Smooth muscle cell (in vitro differentiated cells): ENCODE results near the gene ZNF541. TPM values are rescaled to one million over a fixed set of nuclear protein-coding genes. Genes with fewer than 3 reads are reported as not detected.

Experiments
- DNase-seq: peaks from one replicate; lab custom pipeline; 2025; ENCODE audit not compliant: unreplicated experiment; lab: John Stamatoyannopoulos, UW
- H2AFZ ChIP-seq: fragments of 200-600 bp; sonication (generic); 2 replicates; pipeline ENCODE4 v1.6.0; 2016; ENCODE audit warnings: antibody characterized with exemption, low read depth, mild to moderate bottlenecking
- H3F3A ChIP-seq: fragments of 200-600 bp; sonication (generic); 2 replicates; pipeline ENCODE4 v1.6.0; 2017; ENCODE audit warnings: antibody characterized with exemption, low read depth
- H3K27ac ChIP-seq: fragments of 200-600 bp; sonication (generic); 2 replicates; pipeline ENCODE4 v1.5.1; 2016; ENCODE audit warnings: low read depth, mild to moderate bottlenecking
- H3K27me3 ChIP-seq: fragments of 200-600 bp; sonication (generic); 2 replicates; pipeline ENCODE4 v1.6.1; 2016; ENCODE audit warnings: low read depth, mild to moderate bottlenecking
- H3K36me3 ChIP-seq: fragments of 200-600 bp; sonication (generic); 2 replicates; pipeline ENCODE4 v1.5.1; 2016; ENCODE audit warnings: low read depth
- H3K4me1 ChIP-seq: fragments of 200-600 bp; sonication (generic); 2 replicates; pipeline ENCODE4 v1.5.1; 2016; ENCODE audit warnings: low read depth
- H3K4me2 ChIP-seq: fragments of 200-600 bp; sonication (generic); 2 replicates; pipeline ENCODE4 v1.6.0; 2016; ENCODE audit warnings: mild to moderate bottlenecking
- H3K4me3 ChIP-seq: fragments of 200-600 bp; sonication (generic); 2 replicates; pipeline ENCODE4 v1.5.1; 2016; ENCODE audit warnings: mild to moderate bottlenecking
- H3K79me2 ChIP-seq: fragments of 200-600 bp; sonication (generic); 2 replicates; pipeline ENCODE4 v1.6.0; 2016; ENCODE audit warnings: low read depth, mild to moderate bottlenecking
- H3K9ac ChIP-seq: fragments of 200-600 bp; sonication (generic); 2 replicates; pipeline ENCODE4 v1.6.0; 2016; ENCODE audit warnings: low read depth
- H3K9me3 ChIP-seq: fragments of 200-600 bp; sonication (generic); replicated peaks from 2 replicates; pipeline ENCODE4 v1.5.1; 2016; ENCODE audit warnings: low read depth
- H4K20me1 ChIP-seq: fragments of 200-600 bp; sonication (generic); 2 replicates; pipeline ENCODE4 v1.6.0; 2016; ENCODE audit warnings: low read depth
- WGBS: methylation state at CpG from one replicate; pipeline ENCODE4 v1.1.7; 2016; ENCODE audit warnings: low lambda C conversion rate; 5-methylcytosine and 5-hydroxymethylcytosine counted together
- polyA plus RNA-seq: library from polyadenylated mRNA; unstranded; fragments of >200 nt; fragmentation: Nextera tagmentation; extraction: Ambion mirVana; gene quantifications from 2 replicates; pipeline ENCODE4 v1.2.1, GENCODE V29; 2016
- total RNA-seq: library from RNA; depleted of rRNA; stranded (reverse); fragments of >200 nt; gene quantifications from 2 replicates; pipeline ENCODE4 v1.2.3, GENCODE V29; 2014
- TF ChIP-seq, protein P1 (sequence below): fragments of 200-600 bp; sonication (generic); IDR thresholded peaks from 2 replicates; pipeline ENCODE4 v1.5.1; 2017; ENCODE audit warnings: borderline replicate concordance, mild to moderate bottlenecking, antibody characterized with exemption; ENCODE audit not compliant: insufficient read depth, poor library complexity, severe bottlenecking

ZNF541 gene
- total and polyA plus RNA-seq, 2 experiments from 2014 or later, result not detected

DNA sequence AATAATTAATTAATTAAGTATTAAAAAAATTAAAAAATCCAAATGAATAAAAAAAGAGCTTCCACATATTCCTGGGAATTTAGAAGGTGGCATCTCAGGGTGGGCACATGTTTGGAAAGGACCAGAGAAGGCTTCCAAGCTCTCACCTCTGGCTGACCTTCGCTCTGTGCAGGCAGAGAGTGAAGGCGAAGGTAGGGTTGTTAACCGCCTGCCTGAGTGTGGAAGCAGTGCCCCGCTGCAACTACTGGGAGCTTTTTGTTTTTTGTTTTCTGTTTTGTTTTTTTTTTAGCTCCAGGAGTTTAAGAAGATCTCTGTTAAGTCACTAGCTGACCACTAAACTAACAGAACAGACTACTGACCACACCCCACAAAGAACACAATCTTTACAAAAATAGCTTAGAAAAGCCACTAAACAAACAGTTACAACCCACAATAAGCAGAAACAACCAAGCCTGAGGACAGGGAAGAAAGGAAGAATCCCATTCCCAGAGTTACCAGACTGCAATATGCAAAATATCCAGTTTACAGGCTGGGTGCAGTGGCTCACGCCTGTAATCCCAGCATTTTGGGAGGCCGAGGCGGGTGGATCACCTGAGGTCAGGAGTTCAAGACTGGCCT lies 11.4 kb downstream of the ZNF541 start:
- no peaks in the 10 kb centered on the region for H3K9me3 ChIP-seq
- no peaks in the 10 kb centered on the region for H4K20me1 ChIP-seq
- H3K36me3 ChIP-seq, result no peaks in the 10 kb centered on the region
- no peaks in the 10 kb centered on the region for H3K79me2 ChIP-seq
- H3K4me1 ChIP-seq, result no peaks in the 10 kb centered on the region
- H3K4me2 ChIP-seq, result no peak overlapping the region
- H3F3A ChIP-seq, result no peaks in the 10 kb centered on the region
- WGBS, result 86% methylated on average over 7 of the region's 7 CpGs
- TF ChIP-seq, protein P1, sequence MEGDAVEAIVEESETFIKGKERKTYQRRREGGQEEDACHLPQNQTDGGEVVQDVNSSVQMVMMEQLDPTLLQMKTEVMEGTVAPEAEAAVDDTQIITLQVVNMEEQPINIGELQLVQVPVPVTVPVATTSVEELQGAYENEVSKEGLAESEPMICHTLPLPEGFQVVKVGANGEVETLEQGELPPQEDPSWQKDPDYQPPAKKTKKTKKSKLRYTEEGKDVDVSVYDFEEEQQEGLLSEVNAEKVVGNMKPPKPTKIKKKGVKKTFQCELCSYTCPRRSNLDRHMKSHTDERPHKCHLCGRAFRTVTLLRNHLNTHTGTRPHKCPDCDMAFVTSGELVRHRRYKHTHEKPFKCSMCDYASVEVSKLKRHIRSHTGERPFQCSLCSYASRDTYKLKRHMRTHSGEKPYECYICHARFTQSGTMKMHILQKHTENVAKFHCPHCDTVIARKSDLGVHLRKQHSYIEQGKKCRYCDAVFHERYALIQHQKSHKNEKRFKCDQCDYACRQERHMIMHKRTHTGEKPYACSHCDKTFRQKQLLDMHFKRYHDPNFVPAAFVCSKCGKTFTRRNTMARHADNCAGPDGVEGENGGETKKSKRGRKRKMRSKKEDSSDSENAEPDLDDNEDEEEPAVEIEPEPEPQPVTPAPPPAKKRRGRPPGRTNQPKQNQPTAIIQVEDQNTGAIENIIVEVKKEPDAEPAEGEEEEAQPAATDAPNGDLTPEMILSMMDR, result no peak
- H3K27ac ChIP-seq, result no peak overlapping the region
- DNase-seq, result no peak
- no peak overlapping the region for H3K9ac ChIP-seq
- H3K4me3 ChIP-seq, result no peak overlapping the region
- no peaks in the 10 kb centered on the region for H3K27me3 ChIP-seq
- no peak overlapping the region for H2AFZ ChIP-seq

DNA sequence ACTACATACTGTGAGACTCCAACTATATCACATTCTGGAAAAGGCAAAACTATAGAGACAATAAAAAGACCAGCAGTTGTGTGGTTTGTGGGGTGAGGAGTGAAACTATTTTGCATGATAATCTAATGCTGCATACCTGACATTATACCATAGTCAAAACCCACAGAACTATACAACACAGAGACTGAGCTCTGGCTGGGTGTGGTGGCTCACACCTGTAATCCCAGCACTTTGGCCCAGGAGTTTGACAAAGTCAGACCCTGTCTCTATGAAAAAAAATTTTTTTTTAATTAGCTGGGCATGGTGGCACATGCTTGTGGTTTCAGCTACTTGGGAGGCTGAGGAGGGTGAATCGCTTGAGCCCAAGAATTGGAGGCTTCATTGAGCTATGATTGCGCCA lies 11.9 kb downstream of the ZNF541 start:
- H4K20me1 ChIP-seq, result no peaks in the 10 kb centered on the region
- H3K4me3 ChIP-seq, result no peak overlapping the region
- no peak overlapping the region for H3K4me2 ChIP-seq
- no peak for DNase-seq
- H3F3A ChIP-seq, result no peaks in the 10 kb centered on the region
- no peak overlapping the region for H2AFZ ChIP-seq
- H3K9me3 ChIP-seq, result no peaks in the 10 kb centered on the region
- H3K4me1 ChIP-seq, result no peaks in the 10 kb centered on the region
- 85% methylated on average over 2 of the region's 2 CpGs for WGBS
- no peaks in the 10 kb centered on the region for H3K79me2 ChIP-seq
- H3K9ac ChIP-seq, result no peak overlapping the region
- H3K27me3 ChIP-seq, result no peaks in the 10 kb centered on the region
- TF ChIP-seq, protein P1, result no peak
- H3K27ac ChIP-seq, result no peak overlapping the region
- H3K36me3 ChIP-seq, result no peaks in the 10 kb centered on the region

DNA sequence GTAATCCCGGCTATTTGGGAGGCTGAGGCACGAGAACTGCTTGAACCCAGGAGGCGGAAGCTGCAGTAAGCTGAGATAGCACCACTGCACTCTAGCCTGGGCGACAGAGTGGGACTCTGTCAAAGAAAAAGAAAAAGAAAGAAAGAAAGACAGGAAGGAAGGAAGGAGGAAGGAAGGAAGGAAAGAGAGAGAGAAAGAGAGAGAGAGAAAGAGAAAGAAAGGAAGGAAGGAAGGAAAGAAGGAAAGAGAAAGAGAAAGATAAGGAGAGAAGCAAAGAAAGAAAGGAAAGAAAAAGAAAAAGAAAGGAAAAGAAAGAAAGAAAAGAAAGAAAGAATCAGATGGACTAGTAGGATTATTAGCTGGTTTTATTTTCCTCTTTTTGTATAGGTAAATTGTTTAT lies 22.8 kb downstream of the ZNF541 start:
- WGBS, result 88% methylated on average over 4 of the region's 4 CpGs
- Histone ChIP-seq H3K4me3 (no peak overlapping the region), H3F3A (peaks cover 10% of the 10 kb centered on the region), H3K27me3 (no peaks in the 10 kb centered on the region), H3K27ac (no peak overlapping the region), H3K4me1 (no peaks in the 10 kb centered on the region), H3K9me3 (no peaks in the 10 kb centered on the region), H2AFZ (no peak overlapping the region), H3K4me2 (no peak overlapping the region), H3K79me2 (no peaks in the 10 kb centered on the region), H4K20me1 (no peaks in the 10 kb centered on the region), H3K36me3 (no peaks in the 10 kb centered on the region), H3K9ac (no peak overlapping the region)
- no peak for DNase-seq
- TF ChIP-seq, protein P1, result no peak

GRCh38 chr19:47549261-47549862 lies 23.6 kb downstream of the ZNF541 start:
- no peaks in the 10 kb centered on the region for H3K4me1 ChIP-seq
- H2AFZ ChIP-seq, result no peak overlapping the region
- H3F3A ChIP-seq, result peaks cover 10% of the 10 kb centered on the region
- no peaks in the 10 kb centered on the region for H3K27me3 ChIP-seq
- H3K79me2 ChIP-seq, result no peaks in the 10 kb centered on the region
- H3K27ac ChIP-seq, result no peak overlapping the region
- H3K4me3 ChIP-seq, result no peak overlapping the region
- H3K9me3 ChIP-seq, result no peaks in the 10 kb centered on the region
- H3K4me2 ChIP-seq, result no peak overlapping the region
- no peaks in the 10 kb centered on the region for H3K36me3 ChIP-seq
- DNase-seq, result no peak
- H3K9ac ChIP-seq, result no peak overlapping the region
- TF ChIP-seq, protein P1, result no peak
- WGBS, result 94% methylated on average over 13 of the region's 13 CpGs
- no peaks in the 10 kb centered on the region for H4K20me1 ChIP-seq
